GM10847 (cell line): Measurements from ENCODE around the gene ZNF814.

Source experiments
- POLR2A ChIP-seq: IDR thresholded peaks from 2 replicates; pipeline ENCODE4 v1.6.1; 2011; ENCODE audit not compliant: insufficient read length; ENCODE audit errors: extremely low read depth

Gene ZNF814

DNA sequence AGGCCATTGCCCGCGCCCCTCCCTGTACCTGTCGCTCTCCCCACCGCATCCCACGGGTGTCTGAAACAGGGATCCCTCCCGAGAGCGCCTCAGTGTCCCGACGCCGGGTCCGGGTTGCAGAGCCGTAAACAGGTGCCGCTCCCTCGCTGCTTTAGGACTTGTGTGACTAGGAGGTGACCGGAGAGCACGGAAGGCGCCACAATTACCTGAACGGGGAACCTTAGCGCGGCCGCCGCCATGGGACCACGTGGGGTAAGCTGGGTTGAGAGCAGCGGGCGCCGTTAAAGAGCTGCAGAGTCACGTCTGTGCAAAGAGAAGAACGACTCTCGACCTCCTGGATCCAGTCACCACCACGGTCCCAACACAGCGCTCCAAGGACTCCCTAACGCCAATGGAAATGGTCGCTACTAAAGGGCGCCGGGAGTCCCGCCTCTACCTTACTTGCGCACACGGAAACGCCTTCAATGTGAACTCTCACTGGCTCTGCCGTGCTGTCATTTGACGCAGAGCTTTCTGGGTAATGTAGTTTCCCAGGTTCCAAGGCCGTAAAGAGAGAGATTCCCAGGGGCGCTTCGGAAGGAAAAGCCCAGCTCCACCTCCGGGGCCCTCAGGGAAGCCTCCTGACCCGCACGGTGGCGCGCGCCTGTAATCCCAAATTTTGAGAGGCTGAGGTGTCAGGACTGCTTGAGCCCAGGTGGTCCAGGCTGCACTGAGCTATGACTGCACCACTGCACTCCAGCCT, 74.2 kb downstream of the ZNF814 start, which contains the start of gene ZNF552:
ZNF552 (minus strand) TSS at position 409 of the 742 bp plus-strand sequence; CDS start at position 239, 170 bp downstream.
- peak; percentile 68 for TF ChIP-seq POLR2A

DNA sequence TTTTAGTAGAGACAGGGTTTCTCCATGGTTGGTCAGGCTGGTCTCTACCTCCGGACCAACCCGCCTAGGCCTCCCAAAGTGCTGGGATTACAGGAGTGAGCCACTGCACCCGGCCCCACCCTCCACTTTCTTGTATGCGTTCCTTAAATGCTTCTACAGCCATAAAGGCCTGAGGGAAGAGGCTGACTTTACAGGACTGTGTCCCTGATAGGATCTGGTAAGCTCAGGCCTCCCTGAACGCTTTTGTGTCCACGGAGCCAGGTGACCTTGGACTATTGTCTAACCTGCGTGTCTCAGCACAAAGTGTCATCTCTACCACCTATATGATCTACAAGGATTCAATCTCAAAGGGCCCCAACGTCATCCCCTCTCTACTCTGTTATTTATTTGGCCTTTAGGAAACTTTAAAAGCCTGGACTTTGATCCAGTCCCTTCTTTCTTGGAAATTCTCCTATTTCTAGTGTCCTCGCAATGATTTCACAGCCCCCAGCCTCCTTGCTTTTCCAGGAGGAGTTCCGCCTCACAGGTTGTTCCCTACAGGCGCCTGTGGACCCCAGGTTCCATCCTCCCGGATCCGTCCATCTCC, 74.8 kb downstream of the ZNF814 start:
- no peak for TF ChIP-seq POLR2A

DNA sequence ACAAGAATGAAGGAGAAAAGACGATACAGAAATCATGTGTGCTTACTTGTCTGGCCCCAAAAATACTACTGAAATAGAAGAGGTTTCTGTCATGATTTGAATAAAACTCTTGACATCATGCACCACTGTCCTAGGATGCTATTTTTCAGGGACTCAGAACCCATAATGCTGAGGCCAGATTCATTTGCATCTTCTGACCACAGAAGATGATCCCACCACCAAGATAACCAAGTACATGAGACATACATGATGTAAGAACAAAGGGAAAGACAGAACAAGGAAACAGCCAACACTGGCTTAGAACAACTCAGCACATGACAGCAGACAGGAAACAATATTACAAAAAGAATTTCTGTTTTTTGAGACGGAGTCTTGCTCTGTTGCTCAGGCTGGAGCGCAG, 76.6 kb downstream of the ZNF814 start:
- TF ChIP-seq POLR2A, result no peak

DNA sequence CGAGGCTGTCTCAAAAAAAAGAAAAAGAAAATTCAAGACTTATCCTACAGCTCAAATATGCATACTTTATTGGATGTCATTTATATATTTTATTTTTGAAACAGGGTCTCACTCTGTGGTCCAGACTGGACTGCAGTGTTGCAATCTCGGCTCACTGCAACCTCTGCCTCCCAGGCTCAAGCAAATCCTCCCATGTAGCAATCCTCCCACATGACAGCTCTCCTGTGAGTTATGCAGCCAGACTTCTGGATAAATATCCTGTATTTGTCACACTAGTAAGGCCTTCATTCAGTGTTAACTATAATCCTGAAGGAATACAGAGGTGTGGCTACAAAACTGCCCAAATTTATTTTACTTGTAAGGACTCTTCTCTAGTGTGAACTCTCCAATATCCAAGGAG, 81.3 kb downstream of the ZNF814 start:
- TF ChIP-seq POLR2A, result no peak

DNA sequence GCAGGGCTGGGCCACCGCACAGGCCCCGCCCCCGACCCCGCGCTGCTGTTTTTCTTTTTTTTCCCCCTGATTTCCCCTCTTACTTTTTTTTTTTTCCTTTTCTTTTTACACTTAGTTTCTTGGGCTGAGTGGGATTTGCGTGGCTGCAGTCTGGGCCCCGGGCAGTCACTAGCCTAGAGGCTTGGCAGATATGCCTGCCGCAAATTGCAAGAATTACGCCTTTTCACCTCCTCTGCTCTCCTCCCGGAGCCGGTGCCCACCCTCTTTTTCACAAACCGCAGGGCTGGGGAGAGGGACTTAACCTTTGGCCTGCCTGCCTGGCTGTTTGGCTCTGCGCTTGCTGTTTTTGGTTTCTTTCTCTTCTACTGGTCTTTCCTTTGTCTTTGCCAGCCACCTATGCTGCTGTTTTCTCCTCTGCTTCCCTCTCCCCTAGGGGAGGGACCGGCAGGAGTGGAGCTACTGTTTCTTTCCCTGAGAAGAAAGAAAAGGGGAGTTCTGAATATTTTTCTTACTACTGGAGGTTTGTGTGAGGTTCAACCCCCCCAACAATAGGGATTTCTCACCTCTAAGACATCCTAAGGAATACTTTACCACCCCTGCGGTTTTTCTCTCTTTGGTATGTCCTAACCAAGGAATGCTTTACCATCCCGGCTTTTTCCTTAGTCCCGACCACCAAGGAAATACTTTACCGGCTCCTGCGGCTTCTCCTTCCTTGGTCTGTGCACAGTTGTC, 85.1 kb downstream of the ZNF814 start:
- no peak for TF ChIP-seq POLR2A

DNA sequence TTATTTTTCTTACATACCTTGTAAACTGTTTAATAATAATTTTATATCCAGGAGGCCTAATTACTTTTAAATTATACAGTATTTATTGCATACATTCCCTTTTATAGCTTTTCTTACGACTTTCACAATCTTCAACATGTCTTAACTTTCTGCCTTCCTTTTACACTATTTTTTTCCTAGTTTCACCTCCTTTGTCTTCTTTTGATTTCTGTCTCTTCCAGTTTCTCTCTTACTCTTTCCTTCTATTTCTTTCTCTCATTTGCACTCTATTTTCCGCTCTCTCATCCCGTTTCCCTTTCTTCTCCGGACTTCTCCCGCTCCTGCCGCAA, 85.6 kb downstream of the ZNF814 start:
- TF ChIP-seq POLR2A, result no peak

DNA sequence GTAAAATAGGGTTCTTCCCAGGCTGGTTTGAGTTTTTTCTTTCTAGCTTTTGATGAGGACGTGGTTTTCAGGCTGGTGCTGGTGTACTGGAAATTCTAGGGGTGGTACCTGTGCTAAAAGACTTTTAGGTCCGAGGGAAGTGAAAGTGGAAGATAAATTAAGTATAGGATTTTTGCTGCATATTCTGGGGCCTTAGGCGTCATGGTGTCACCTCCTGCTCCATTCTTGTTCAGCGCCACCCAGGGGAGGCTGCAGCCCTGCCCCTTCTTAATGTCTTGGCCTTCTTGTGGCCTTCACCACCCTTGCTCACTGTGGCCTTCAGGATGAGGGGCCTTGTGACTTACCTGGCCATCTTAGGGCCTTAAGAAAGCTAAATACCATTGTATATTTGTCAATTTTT, 86.6 kb downstream of the ZNF814 start:
- no peak for TF ChIP-seq POLR2A

DNA sequence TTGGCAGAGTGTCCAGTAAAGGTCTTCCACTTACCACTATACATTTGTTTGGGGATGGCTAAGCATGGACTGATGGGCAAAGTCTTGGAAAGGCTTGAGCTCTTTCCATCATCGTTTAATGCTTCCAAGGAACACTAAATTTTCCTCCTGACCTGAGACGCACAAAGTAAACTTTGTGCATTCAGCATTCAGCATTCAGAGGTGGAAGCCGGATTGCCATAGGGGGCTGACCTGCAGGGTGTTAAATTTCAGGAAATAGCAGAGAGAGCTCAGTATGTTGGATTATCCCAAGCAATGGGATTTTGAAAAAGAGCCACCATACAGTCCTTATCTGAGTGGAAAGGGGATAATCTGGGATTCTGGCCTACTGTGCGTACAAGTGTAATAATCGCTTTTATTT, 88.1 kb downstream of the ZNF814 start:
- TF ChIP-seq POLR2A, result no peak
